ENCODE results near the gene BRPF1. TPM values are rescaled to one million over a fixed set of nuclear protein-coding genes. Genes with fewer than 3 reads are reported as not detected.

Gene BRPF1
- total and polyA plus RNA-seq, 10 of the 15 experiments (the other 5 are each of a cell fraction or from before 2014, with no cell fraction given), result 1.2 to 25.3 (median 13.6) TPM

- TF ChIP-seq, protein P1, sequence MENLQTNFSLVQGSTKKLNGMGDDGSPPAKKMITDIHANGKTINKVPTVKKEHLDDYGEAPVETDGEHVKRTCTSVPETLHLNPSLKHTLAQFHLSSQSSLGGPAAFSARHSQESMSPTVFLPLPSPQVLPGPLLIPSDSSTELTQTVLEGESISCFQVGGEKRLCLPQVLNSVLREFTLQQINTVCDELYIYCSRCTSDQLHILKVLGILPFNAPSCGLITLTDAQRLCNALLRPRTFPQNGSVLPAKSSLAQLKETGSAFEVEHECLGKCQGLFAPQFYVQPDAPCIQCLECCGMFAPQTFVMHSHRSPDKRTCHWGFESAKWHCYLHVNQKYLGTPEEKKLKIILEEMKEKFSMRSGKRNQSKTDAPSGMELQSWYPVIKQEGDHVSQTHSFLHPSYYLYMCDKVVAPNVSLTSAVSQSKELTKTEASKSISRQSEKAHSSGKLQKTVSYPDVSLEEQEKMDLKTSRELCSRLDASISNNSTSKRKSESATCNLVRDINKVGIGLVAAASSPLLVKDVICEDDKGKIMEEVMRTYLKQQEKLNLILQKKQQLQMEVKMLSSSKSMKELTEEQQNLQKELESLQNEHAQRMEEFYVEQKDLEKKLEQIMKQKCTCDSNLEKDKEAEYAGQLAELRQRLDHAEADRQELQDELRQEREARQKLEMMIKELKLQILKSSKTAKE (IDR thresholded peaks at IDR 0.05; ENCODE audit: low read depth, poor library complexity, severe bottlenecking), result peak; percentile 14
- TF ChIP-seq ZNF207 (IDR thresholded peaks at IDR 0.05; ENCODE audit: borderline replicate concordance) (no peak), IRF4 (IDR thresholded peaks at IDR 0.05; ENCODE audit: low read depth, low read length) (no peak), MEF2A (IDR thresholded peaks at IDR 0.05; ENCODE audit: insufficient read depth, low read depth, low read length) (no peak), JUND (IDR thresholded peaks at IDR 0.05; ENCODE audit: low read depth, low read length) (no peak), SMAD1 (IDR thresholded peaks at IDR 0.05; ENCODE audit: low read depth, partially characterized antibody) (peak; percentile 56), CHD1 (IDR thresholded peaks at IDR 0.05; ENCODE audit: low read depth, low read length) (no peak), EP300 (IDR thresholded peaks at IDR 0.05; ENCODE audit: borderline replicate concordance in 1 of 2, control insufficient read depth in 1 of 2, low read depth in 2 of 2, low read length in 2 of 2) (0 out of 4 replicates have a peak, but pooled peaks of 1 of the 2 experiments have one; percentile 23), KDM1A (IDR thresholded peaks at IDR 0.05; ENCODE audit: borderline replicate concordance) (no peak), SREBF2 (IDR thresholded peaks at IDR 0.05; ENCODE audit: low read length) (no peak), EZH2 (IDR thresholded peaks at IDR 0.05; ENCODE audit: borderline replicate concordance, control insufficient read depth, low read depth, low read length) (no peak), HDAC2 (IDR thresholded peaks at IDR 0.05) (0 out of 2 replicates have a peak, but pooled peaks have one; percentile 50), BACH1 (IDR thresholded peaks at IDR 0.05; ENCODE audit: borderline replicate concordance) (no peak), TARDBP (IDR thresholded peaks at IDR 0.05; ENCODE audit: borderline replicate concordance) (no peak), HDGF (IDR thresholded peaks at IDR 0.05) (no peak), MTA3 (IDR thresholded peaks at IDR 0.05; ENCODE audit: borderline replicate concordance, low read length) (no peak; the same call in 1 of the 2 replicates)
- TF ChIP-seq, protein P2, sequence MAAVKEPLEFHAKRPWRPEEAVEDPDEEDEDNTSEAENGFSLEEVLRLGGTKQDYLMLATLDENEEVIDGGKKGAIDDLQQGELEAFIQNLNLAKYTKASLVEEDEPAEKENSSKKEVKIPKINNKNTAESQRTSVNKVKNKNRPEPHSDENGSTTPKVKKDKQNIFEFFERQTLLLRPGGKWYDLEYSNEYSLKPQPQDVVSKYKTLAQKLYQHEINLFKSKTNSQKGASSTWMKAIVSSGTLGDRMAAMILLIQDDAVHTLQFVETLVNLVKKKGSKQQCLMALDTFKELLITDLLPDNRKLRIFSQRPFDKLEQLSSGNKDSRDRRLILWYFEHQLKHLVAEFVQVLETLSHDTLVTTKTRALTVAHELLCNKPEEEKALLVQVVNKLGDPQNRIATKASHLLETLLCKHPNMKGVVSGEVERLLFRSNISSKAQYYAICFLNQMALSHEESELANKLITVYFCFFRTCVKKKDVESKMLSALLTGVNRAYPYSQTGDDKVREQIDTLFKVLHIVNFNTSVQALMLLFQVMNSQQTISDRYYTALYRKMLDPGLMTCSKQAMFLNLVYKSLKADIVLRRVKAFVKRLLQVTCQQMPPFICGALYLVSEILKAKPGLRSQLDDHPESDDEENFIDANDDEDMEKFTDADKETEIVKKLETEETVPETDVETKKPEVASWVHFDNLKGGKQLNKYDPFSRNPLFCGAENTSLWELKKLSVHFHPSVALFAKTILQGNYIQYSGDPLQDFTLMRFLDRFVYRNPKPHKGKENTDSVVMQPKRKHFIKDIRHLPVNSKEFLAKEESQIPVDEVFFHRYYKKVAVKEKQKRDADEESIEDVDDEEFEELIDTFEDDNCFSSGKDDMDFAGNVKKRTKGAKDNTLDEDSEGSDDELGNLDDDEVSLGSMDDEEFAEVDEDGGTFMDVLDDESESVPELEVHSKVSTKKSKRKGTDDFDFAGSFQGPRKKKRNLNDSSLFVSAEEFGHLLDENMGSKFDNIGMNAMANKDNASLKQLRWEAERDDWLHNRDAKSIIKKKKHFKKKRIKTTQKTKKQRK (IDR thresholded peaks at IDR 0.05; ENCODE audit: low read depth, low read length), result no peak
- TF ChIP-seq, protein P3, sequence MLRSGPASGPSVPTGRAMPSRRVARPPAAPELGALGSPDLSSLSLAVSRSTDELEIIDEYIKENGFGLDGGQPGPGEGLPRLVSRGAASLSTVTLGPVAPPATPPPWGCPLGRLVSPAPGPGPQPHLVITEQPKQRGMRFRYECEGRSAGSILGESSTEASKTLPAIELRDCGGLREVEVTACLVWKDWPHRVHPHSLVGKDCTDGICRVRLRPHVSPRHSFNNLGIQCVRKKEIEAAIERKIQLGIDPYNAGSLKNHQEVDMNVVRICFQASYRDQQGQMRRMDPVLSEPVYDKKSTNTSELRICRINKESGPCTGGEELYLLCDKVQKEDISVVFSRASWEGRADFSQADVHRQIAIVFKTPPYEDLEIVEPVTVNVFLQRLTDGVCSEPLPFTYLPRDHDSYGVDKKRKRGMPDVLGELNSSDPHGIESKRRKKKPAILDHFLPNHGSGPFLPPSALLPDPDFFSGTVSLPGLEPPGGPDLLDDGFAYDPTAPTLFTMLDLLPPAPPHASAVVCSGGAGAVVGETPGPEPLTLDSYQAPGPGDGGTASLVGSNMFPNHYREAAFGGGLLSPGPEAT (IDR thresholded peaks at IDR 0.05; ENCODE audit: low read depth), result no peak
- TF ChIP-seq, protein P4, sequence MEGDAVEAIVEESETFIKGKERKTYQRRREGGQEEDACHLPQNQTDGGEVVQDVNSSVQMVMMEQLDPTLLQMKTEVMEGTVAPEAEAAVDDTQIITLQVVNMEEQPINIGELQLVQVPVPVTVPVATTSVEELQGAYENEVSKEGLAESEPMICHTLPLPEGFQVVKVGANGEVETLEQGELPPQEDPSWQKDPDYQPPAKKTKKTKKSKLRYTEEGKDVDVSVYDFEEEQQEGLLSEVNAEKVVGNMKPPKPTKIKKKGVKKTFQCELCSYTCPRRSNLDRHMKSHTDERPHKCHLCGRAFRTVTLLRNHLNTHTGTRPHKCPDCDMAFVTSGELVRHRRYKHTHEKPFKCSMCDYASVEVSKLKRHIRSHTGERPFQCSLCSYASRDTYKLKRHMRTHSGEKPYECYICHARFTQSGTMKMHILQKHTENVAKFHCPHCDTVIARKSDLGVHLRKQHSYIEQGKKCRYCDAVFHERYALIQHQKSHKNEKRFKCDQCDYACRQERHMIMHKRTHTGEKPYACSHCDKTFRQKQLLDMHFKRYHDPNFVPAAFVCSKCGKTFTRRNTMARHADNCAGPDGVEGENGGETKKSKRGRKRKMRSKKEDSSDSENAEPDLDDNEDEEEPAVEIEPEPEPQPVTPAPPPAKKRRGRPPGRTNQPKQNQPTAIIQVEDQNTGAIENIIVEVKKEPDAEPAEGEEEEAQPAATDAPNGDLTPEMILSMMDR (IDR thresholded peaks at IDR 0.05 in 2 of 3, conservative IDR thresholded peaks at IDR 0.05 in 1 of 3; ENCODE audit: control insufficient read depth in 2 of 3, extremely low read depth in 1 of 3, insufficient read depth in 1 of 3, low read depth in 3 of 3, low read length in 3 of 3), result no peak
- TF ChIP-seq, protein P5, sequence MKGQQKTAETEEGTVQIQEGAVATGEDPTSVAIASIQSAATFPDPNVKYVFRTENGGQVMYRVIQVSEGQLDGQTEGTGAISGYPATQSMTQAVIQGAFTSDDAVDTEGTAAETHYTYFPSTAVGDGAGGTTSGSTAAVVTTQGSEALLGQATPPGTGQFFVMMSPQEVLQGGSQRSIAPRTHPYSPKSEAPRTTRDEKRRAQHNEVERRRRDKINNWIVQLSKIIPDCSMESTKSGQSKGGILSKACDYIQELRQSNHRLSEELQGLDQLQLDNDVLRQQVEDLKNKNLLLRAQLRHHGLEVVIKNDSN (IDR thresholded peaks at IDR 0.05; ENCODE audit: borderline replicate concordance, extremely low read length, insufficient read depth, low read depth, low read length), result no peak
These were observed 60.4 kb downstream of the BRPF1 start (continued) for GRCh38 chr3:9791790-9792404.

Data from GM12878 (cell line).